ENCODE measurements around the gene HDHD3.

HDHD3 gene

DNA sequence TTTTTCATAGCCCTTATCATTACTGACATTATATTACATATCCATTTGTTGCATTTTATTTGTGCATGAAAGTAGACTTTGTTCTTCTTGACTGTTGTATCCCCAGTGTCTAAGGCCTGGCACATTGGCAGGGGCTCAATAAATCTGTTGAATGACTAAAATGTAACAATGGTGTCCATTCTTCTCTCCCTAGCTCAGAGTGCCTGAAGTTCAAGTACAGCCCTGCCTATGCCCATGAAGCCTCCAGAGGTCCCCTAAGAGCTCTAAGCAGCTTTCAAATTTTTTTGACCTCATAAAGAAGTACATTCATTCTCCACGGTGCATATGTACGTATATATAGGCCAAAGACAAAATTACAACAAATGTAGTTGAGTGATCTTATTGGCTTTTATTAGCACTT, 31.6 kb downstream of the HDHD3 start:
- no CpG with 5 or more reads among the region's 2 CpGs for WGBS (ENCODE audit: extremely low coverage, insufficient coverage, insufficient read length)
- Histone ChIP-seq H3K4me3 (ENCODE audit: low read depth, low read length) (no peak overlapping the region), H3K9me3 (ENCODE audit: insufficient read depth, low read depth, low read length) (no peaks in the 10 kb centered on the region), H4K8ac (ENCODE audit: low read depth, low read length) (no peak overlapping the region), H3K9ac (ENCODE audit: low read length) (no peak overlapping the region), H3K79me1 (ENCODE audit: low read length) (no peaks in the 10 kb centered on the region), H3K4ac (ENCODE audit: low read depth, low read length) (no peak overlapping the region), H4K12ac (ENCODE audit: low read depth, low read length) (no peak overlapping the region), H3K4me2 (ENCODE audit: low read length) (no peak overlapping the region), H3K18ac (ENCODE audit: low read length) (no peak overlapping the region), H2BK12ac (ENCODE audit: low read length) (no peak overlapping the region), H2BK120ac (ENCODE audit: insufficient read depth, low read length, poor library complexity) (no peak overlapping the region), H2AFZ (ENCODE audit: insufficient read depth, low read length, poor library complexity) (no peak overlapping the region), H3K14ac (ENCODE audit: low read length) (no peak overlapping the region), H4K91ac (ENCODE audit: low read depth, low read length) (no peak overlapping the region), H3K23ac (ENCODE audit: low read length) (no peak overlapping the region), H2AK5ac (ENCODE audit: low read length) (no peak overlapping the region), H3K36me3 (ENCODE audit: control insufficient read depth in 1 of 2, insufficient read depth in 2 of 2, low read length in 2 of 2) (no peaks in the 10 kb centered on the region), H3K27me3 (ENCODE audit: insufficient read depth, low read length) (peaks cover 11% of the 10 kb centered on the region), H3K4me1 (ENCODE audit: control insufficient read depth in 1 of 2, insufficient read depth in 2 of 2, low read length in 2 of 2) (peaks cover 4 to 5% of the 10 kb centered on the region in 2 experiments), H2BK5ac (ENCODE audit: low read depth, low read length, poor library complexity) (no peak overlapping the region), H3K27ac (ENCODE audit: low read depth, low read length) (no peak overlapping the region), H3K79me2 (ENCODE audit: control insufficient read depth, insufficient read depth, low read length, poor library complexity) (no peaks in the 10 kb centered on the region)
- DNase-seq: no peak

GRCh38 chr9:113343732-113344231, 33.0 kb downstream of the HDHD3 start:
- Histone ChIP-seq H3K9me3 (ENCODE audit: insufficient read depth, low read depth, low read length) (no peaks in the 10 kb centered on the region), H2AK5ac (ENCODE audit: low read length) (no peak overlapping the region), H3K27ac (ENCODE audit: low read depth, low read length) (no peak overlapping the region), H3K4me1 (ENCODE audit: control insufficient read depth in 1 of 2, insufficient read depth in 2 of 2, low read length in 2 of 2) (no peaks in the 10 kb centered on the region), H3K79me1 (ENCODE audit: low read length) (no peaks in the 10 kb centered on the region), H3K79me2 (ENCODE audit: control insufficient read depth, insufficient read depth, low read length, poor library complexity) (no peaks in the 10 kb centered on the region), H2BK120ac (ENCODE audit: insufficient read depth, low read length, poor library complexity) (no peak overlapping the region), H2AFZ (ENCODE audit: insufficient read depth, low read length, poor library complexity) (no peak overlapping the region), H3K4ac (ENCODE audit: low read depth, low read length) (no peak overlapping the region), H3K27me3 (ENCODE audit: insufficient read depth, low read length) (no peaks in the 10 kb centered on the region), H2BK12ac (ENCODE audit: low read length) (no peak overlapping the region), H4K8ac (ENCODE audit: low read depth, low read length) (no peak overlapping the region), H4K91ac (ENCODE audit: low read depth, low read length) (no peak overlapping the region), H3K14ac (ENCODE audit: low read length) (no peak overlapping the region), H3K18ac (ENCODE audit: low read length) (no peak overlapping the region), H3K36me3 (ENCODE audit: control insufficient read depth in 1 of 2, insufficient read depth in 2 of 2, low read length in 2 of 2) (no peaks in the 10 kb centered on the region), H4K12ac (ENCODE audit: low read depth, low read length) (no peak overlapping the region), H3K4me2 (ENCODE audit: low read length) (no peak overlapping the region), H3K23ac (ENCODE audit: low read length) (no peak overlapping the region), H3K9ac (ENCODE audit: low read length) (no peak overlapping the region), H3K4me3 (ENCODE audit: low read depth, low read length) (no peak overlapping the region), H2BK5ac (ENCODE audit: low read depth, low read length, poor library complexity) (no peak overlapping the region)
- no CpG with 5 or more reads among the region's 1 CpG for whole genome bisulfite sequencing (ENCODE audit: extremely low coverage, insufficient coverage, insufficient read length)
- DNase-seq: peak in 1 of 2 donors; percentile 12

DNA sequence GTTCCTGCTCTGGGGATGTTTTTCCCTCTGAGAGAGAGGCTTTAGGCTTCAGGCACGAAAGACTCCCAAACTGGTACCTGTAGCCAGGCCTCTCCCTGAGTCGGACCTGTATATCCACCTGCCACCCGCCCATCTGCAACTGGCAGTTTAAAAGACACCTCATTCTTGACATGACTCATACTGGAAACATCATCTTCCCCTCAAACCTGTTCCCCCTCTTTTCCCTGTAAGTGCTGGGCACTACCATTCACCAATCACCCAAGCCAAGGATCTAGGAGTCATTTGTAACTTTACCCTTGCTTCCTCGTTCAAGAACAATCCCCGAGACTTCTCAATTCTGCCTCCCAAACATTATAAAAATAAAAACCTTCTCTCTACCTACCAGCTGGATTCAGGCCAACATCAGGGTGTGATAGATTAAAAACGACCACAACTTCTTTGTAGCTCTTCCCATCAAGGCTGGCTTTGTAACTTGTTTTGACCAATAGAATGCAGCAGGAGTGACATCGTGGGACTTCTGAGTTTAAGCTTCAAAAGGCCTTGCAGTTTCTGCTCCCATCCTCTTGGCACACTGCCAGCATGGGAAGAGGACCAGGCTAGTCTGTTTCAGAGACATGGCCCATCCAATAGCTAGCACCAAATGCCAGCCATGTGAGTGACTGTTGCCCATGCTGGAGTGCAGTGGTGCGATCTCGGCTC, 34.9 kb downstream of the HDHD3 start:
- Histone ChIP-seq H3K79me2 (ENCODE audit: control insufficient read depth, insufficient read depth, low read length, poor library complexity) (no peaks in the 10 kb centered on the region), H2BK120ac (ENCODE audit: insufficient read depth, low read length, poor library complexity) (no peak overlapping the region), H3K27me3 (ENCODE audit: insufficient read depth, low read length) (no peaks in the 10 kb centered on the region), H3K4me2 (ENCODE audit: low read length) (no peak overlapping the region), H4K91ac (ENCODE audit: low read depth, low read length) (no peak overlapping the region), H2AFZ (ENCODE audit: insufficient read depth, low read length, poor library complexity) (no peak overlapping the region), H3K4me3 (ENCODE audit: low read depth, low read length) (no peak overlapping the region), H4K12ac (ENCODE audit: low read depth, low read length) (no peak overlapping the region), H3K18ac (ENCODE audit: low read length) (no peak overlapping the region), H3K4me1 (ENCODE audit: control insufficient read depth in 1 of 2, insufficient read depth in 2 of 2, low read length in 2 of 2) (no peaks in the 10 kb centered on the region), H4K8ac (ENCODE audit: low read depth, low read length) (no peak overlapping the region), H3K36me3 (ENCODE audit: control insufficient read depth in 1 of 2, insufficient read depth in 2 of 2, low read length in 2 of 2) (no peaks in the 10 kb centered on the region), H3K14ac (ENCODE audit: low read length) (no peak overlapping the region), H3K79me1 (ENCODE audit: low read length) (no peaks in the 10 kb centered on the region), H2BK12ac (ENCODE audit: low read length) (no peak overlapping the region), H3K9me3 (ENCODE audit: insufficient read depth, low read depth, low read length) (no peaks in the 10 kb centered on the region), H3K27ac (ENCODE audit: low read depth, low read length) (no peak overlapping the region), H2BK5ac (ENCODE audit: low read depth, low read length, poor library complexity) (no peak overlapping the region), H3K9ac (ENCODE audit: low read length) (no peak overlapping the region), H3K23ac (ENCODE audit: low read length) (no peak overlapping the region), H2AK5ac (ENCODE audit: low read length) (no peak overlapping the region), H3K4ac (ENCODE audit: low read depth, low read length) (no peak overlapping the region)
- WGBS (ENCODE audit: extremely low coverage, insufficient coverage, insufficient read length): 100% methylated on average over 2 of the region's 9 CpGs
- no peak for DNase-seq

DNA sequence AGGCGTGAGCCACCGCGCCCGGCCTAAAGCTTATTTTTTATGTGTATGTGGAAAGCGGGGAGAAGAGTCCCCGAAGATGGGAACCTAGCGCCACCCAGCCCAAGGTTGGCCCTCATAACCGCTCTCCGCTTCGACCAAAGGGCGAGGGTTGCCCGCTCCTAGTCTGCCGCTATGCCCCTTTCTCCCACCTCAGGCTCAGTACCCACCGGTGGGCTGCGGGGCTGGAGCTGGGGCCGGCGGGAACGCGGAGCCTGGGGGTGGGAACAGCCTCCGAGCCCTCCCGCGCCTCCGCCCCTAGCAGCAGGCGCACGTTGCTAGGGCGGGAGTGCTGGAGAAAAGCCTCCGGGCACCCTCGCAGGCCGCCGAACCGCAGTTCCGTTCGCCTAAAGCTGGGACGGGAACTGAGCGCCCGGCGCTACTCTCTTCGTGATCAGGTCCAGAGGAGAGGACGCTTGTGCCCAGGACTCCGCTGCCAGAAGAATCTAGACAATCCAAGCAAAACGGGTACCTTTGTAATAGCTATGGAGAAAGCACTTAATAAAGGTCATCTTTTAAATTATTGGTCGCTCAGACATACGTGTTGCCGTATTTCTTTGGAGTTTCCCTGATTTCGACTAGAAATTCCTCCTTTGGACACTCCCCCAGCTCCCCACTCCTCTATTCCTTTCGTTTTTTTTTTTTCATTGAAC, 36.6 kb downstream of the HDHD3 start, which contains the start of gene WDR31:
Gene WDR31 (minus strand): TSS at position 265 of the 689 bp plus-strand sequence. CDS start 8,253 bp downstream, outside the sequence.
- Histone ChIP-seq H3K9me3 (ENCODE audit: insufficient read depth, low read depth, low read length) (no peaks in the 10 kb centered on the region), H3K4ac (ENCODE audit: low read depth, low read length) (no peak within 1 kb of the TSS), H3K4me2 (ENCODE audit: low read length) (peak within 1 kb of the TSS; percentile 78), H2AFZ (ENCODE audit: insufficient read depth, low read length, poor library complexity) (peak within 1 kb of the TSS; percentile 84), H4K8ac (ENCODE audit: low read depth, low read length) (peak within 1 kb of the TSS; percentile 81), H2AK5ac (ENCODE audit: low read length) (no peak within 1 kb of the TSS), H2BK120ac (ENCODE audit: insufficient read depth, low read length, poor library complexity) (no peak within 1 kb of the TSS), H3K18ac (ENCODE audit: low read length) (peak within 1 kb of the TSS; percentile 40), H3K79me2 (ENCODE audit: control insufficient read depth, insufficient read depth, low read length, poor library complexity) (no peaks in the 10 kb centered on the region), H3K4me3 (ENCODE audit: low read depth, low read length) (peak within 1 kb of the TSS; percentile 82), H3K79me1 (ENCODE audit: low read length) (no peaks in the 10 kb centered on the region), H3K9ac (ENCODE audit: low read length) (peak within 1 kb of the TSS; percentile 71), H4K91ac (ENCODE audit: low read depth, low read length) (peak within 1 kb of the TSS; percentile 30), H4K12ac (ENCODE audit: low read depth, low read length) (no peak within 1 kb of the TSS), H2BK12ac (ENCODE audit: low read length) (no peak within 1 kb of the TSS), H3K36me3 (ENCODE audit: control insufficient read depth in 1 of 2, insufficient read depth in 2 of 2, low read length in 2 of 2) (no peaks in the 10 kb centered on the region), H3K4me1 (ENCODE audit: control insufficient read depth in 1 of 2, insufficient read depth in 2 of 2, low read length in 2 of 2) (no peaks in the 10 kb centered on the region), H3K23ac (ENCODE audit: low read length) (no peak within 1 kb of the TSS), H3K27ac (ENCODE audit: low read depth, low read length) (no peak within 1 kb of the TSS), H3K14ac (ENCODE audit: low read length) (no peak within 1 kb of the TSS), H2BK5ac (ENCODE audit: low read depth, low read length, poor library complexity) (no peak within 1 kb of the TSS), H3K27me3 (ENCODE audit: insufficient read depth, low read length) (no peaks in the 10 kb centered on the region)
- peak; percentile 80 to 89 for DNase-seq
- no CpG with 5 or more reads among the region's 46 CpGs for WGBS (ENCODE audit: extremely low coverage, insufficient coverage, insufficient read length)

Measured in trophoblast cell (in vitro differentiated cells and primary cell).